Right lobe of liver (tissue), 4 donors: Measurements from ENCODE around the gene COA1.

Experiments
- CTCF ChIP-seq, 4 donors: fragments of 200-600 bp in 3 of 4; fragments of 450-650 bp in 1 of 4; IDR thresholded peaks; one replicate each; pipeline versions ENCODE4 v1.5.1 to v1.8.0; 2016 to 2022; ENCODE audit warnings: antibody characterized with exemption in 4 of 4, mild to moderate bottlenecking in 2 of 4
- POLR2A ChIP-seq: fragments of 450-650 bp; IDR thresholded peaks from one replicate; pipeline ENCODE4 v1.6.1; 2017; ENCODE audit warnings: antibody characterized with exemption, mild to moderate bottlenecking
- donor health status: DM: no; HTN: no; CAD: no.
- donor health status: DM: no; HTN: no; CAD: no.
- donor health status: DM: no; HTN: yes; CAD: no.

GRCh38 chr7:43656997-43657396 lies 72.3 kb downstream of the COA1 start:
- no peak for TF ChIP-seq CTCF (IDR thresholded peaks at IDR 0.05)
- TF ChIP-seq POLR2A, result no peak
